Measurements from ENCODE around the gene TMOD3. TPM values are rescaled to one million over a fixed set of nuclear protein-coding genes. Genes with fewer than 3 reads are reported as not detected.

The TMOD3 gene
- 17.6 and 37.4 TPM in 2 replicates for total RNA-seq (ENCODE audit: low replicate concordance)

GRCh38 chr15:51829376-51830275 lies at the start of gene TMOD3:
TMOD3 (plus strand) TSS chr15:51829653; CDS start chr15:51862885, 33,232 bp downstream.
- H3K4me1 ChIP-seq = peaks cover 10% of the 10 kb centered on the region
- H3F3A ChIP-seq (ENCODE audit: low read depth) = no peaks in the 10 kb centered on the region
- peak within 1 kb of the TSS; percentile 69 for H2AFZ ChIP-seq (replicated peaks)
- no peaks in the 10 kb centered on the region for H3K36me3 Mint-ChIP-seq
- H3K27me3 ChIP-seq = no peaks in the 10 kb centered on the region
- H3K9me3 Mint-ChIP-seq = no peaks in the 10 kb centered on the region
- H3K27ac ChIP-seq = no peak within 1 kb of the TSS
- H3K27me3 Mint-ChIP-seq (ENCODE audit: insufficient read depth, low read depth) = peaks cover 4% of the 10 kb centered on the region
- H3K36me3 ChIP-seq = no peaks in the 10 kb centered on the region
- peaks cover 41% of the 10 kb centered on the region for H4K20me1 ChIP-seq (ENCODE audit: low read depth)
- H3K4me3 ChIP-seq = peak within 1 kb of the TSS; percentile 85
- peak within 1 kb of the TSS; percentile 43 for H3K9ac ChIP-seq
- H3K4me3 Mint-ChIP-seq = peak within 1 kb of the TSS; percentile 98
- DNase-seq (ENCODE audit: low spot score) = peak; percentile 96
- peaks cover 41% of the 10 kb centered on the region for H3K79me2 ChIP-seq (ENCODE audit: low read depth)
- H3K9me3 ChIP-seq (ENCODE audit: low read depth) = no peaks in the 10 kb centered on the region
- H3K4me1 Mint-ChIP-seq = peaks cover 15% of the 10 kb centered on the region
- H3K27ac Mint-ChIP-seq = peak within 1 kb of the TSS; percentile 69
- no peak for TF ChIP-seq CTCF (IDR thresholded peaks at IDR 0.05)
- TF ChIP-seq EZH2 (IDR thresholded peaks at IDR 0.05) = peak; percentile 33
- peak within 1 kb of the TSS; percentile 91 for H3K4me2 ChIP-seq

GRCh38 chr15:51780636-51781035 lies 48.8 kb upstream of the TMOD3 start:
- peaks cover 8% of the 10 kb centered on the region for H3K27me3 Mint-ChIP-seq (ENCODE audit: insufficient read depth, low read depth)

GRCh38 chr15:51781506-51781905 lies 47.9 kb upstream of the TMOD3 start:
- Mint-ChIP-seq H3K27me3 (ENCODE audit: insufficient read depth, low read depth) (peaks cover 2% of the 10 kb centered on the region), H3K9me3 (peaks cover under 1% of the 10 kb centered on the region), H3K36me3 (peaks cover 2% of the 10 kb centered on the region), H3K27ac (no peak overlapping the region), H3K4me3 (no peak overlapping the region), H3K4me1 (no peaks in the 10 kb centered on the region)
- Histone ChIP-seq H2AFZ (replicated peaks) (no peak overlapping the region), H3K9ac (no peak overlapping the region), H3K79me2 (ENCODE audit: low read depth) (no peaks in the 10 kb centered on the region), H3K36me3 (no peaks in the 10 kb centered on the region), H3K27ac (no peak overlapping the region), H4K20me1 (ENCODE audit: low read depth) (no peaks in the 10 kb centered on the region), H3F3A (ENCODE audit: low read depth) (no peaks in the 10 kb centered on the region), H3K9me3 (ENCODE audit: low read depth) (no peaks in the 10 kb centered on the region), H3K4me1 (no peaks in the 10 kb centered on the region), H3K4me3 (no peak overlapping the region), H3K4me2 (no peak overlapping the region), H3K27me3 (no peaks in the 10 kb centered on the region)
- no peak for TF ChIP-seq EZH2 (IDR thresholded peaks at IDR 0.05)
- no peak for TF ChIP-seq EZH2phosphoT487 (IDR thresholded peaks at IDR 0.05)
- TF ChIP-seq CTCF (IDR thresholded peaks at IDR 0.05) = no peak
- no peak for DNase-seq (ENCODE audit: low spot score)

More at GRCh38 chr15:51780636-51781035, 48.8 kb upstream of the TMOD3 start:
- H3K4me3 Mint-ChIP-seq = no peak overlapping the region
- TF ChIP-seq CTCF (IDR thresholded peaks at IDR 0.05) (no peak), EZH2phosphoT487 (IDR thresholded peaks at IDR 0.05) (no peak), EZH2 (IDR thresholded peaks at IDR 0.05) (no peak)
- H3K79me2 ChIP-seq (ENCODE audit: low read depth) = no peaks in the 10 kb centered on the region
- no peaks in the 10 kb centered on the region for H3K9me3 Mint-ChIP-seq
- H3K9ac ChIP-seq = no peak overlapping the region
- H3K27ac Mint-ChIP-seq = no peak overlapping the region
- no peaks in the 10 kb centered on the region for H3K4me1 Mint-ChIP-seq
- H3K36me3 Mint-ChIP-seq = peaks cover 2% of the 10 kb centered on the region
- DNase-seq (ENCODE audit: low spot score) = no peak
- H3K36me3 ChIP-seq = no peaks in the 10 kb centered on the region
- H3K4me3 ChIP-seq = no peak overlapping the region
- H3K27me3 ChIP-seq = no peaks in the 10 kb centered on the region
- no peaks in the 10 kb centered on the region for H3F3A ChIP-seq (ENCODE audit: low read depth)
- H3K4me2 ChIP-seq = no peak overlapping the region
- H2AFZ ChIP-seq (replicated peaks) = no peak overlapping the region
- no peaks in the 10 kb centered on the region for H4K20me1 ChIP-seq (ENCODE audit: low read depth)
- H3K9me3 ChIP-seq (ENCODE audit: low read depth) = no peaks in the 10 kb centered on the region
- no peaks in the 10 kb centered on the region for H3K4me1 ChIP-seq
- H3K27ac ChIP-seq = no peak overlapping the region

Measured in neural progenitor cell (in vitro differentiated cells).